ENCODE measurements around the gene BTNL3. TPM values are rescaled to one million over a fixed set of nuclear protein-coding genes. Genes with fewer than 3 reads are reported as not detected.

The BTNL3 gene
- total and polyA plus RNA-seq, 9 of the 15 experiments (the other 6 are each of a cell fraction or from before 2014, with no cell fraction given): 0.03 to 0.44 (median 0.04) TPM; not detected in 4

GRCh38 chr5:181001947-181002346, 13.3 kb downstream of the BTNL3 start (continued):
- TF ChIP-seq TAF7 (tag; IDR thresholded peaks at IDR 0.05) (no peak), ARID3A (IDR thresholded peaks at IDR 0.05; ENCODE audit: borderline replicate concordance, low read depth, low read length) (no peak), TFE3 (CRISPR knock-in tag; IDR thresholded peaks at IDR 0.05) (no peak)

- ChIA-PET CTCF (ENCODE audit: low intra/inter-chr PET ratio) (no interaction called here), POLR2A (interaction anchor here (1.1 kb wide), 1 partner anchor 63 kb away, joined by 6 read pairs; no protein-coding TSS in a partner anchor)
- intact Hi-C loops (cut with micrococcal nuclease) (loop anchor here (10.0 kb wide), 1 partner anchor 61 kb away; no protein-coding TSS in a partner anchor), in situ Hi-C loops (cut with MboI) (loop anchor here (5.0 kb wide), 1 partner anchor 63 kb away; no protein-coding TSS in a partner anchor)
- Histone ChIP-seq H3K4me3 (no peak overlapping the region), H3K4me2 (ENCODE audit: insufficient read depth, low read length) (no peak overlapping the region), H3K27ac (ENCODE audit: extremely low read depth, low read depth, low read length) (no peak overlapping the region), H3K9ac (ENCODE audit: insufficient read depth in 1 of 2, low read depth in 2 of 2, low read length in 2 of 2) (no peak overlapping the region), H3K36me3 (ENCODE audit: control insufficient read depth, insufficient read depth, low read length) (no peaks in the 10 kb centered on the region), H3K79me2 (ENCODE audit: control insufficient read depth, insufficient read depth, low read length) (no peaks in the 10 kb centered on the region; the same call in 2 of the 3 replicates), H3K9me3 (replicated peaks; ENCODE audit: control insufficient read depth, insufficient read depth, low read depth, low read length) (no peaks in the 10 kb centered on the region), H3K4me1 (replicated peaks in 1 of 2; ENCODE audit: control insufficient read depth in 2 of 2, insufficient read depth in 2 of 2, low read length in 2 of 2) (peaks cover 5 to 6% of the 10 kb centered on the region in 2 experiments; a peak in 2 of 5 replicates), H3K9me1 (ENCODE audit: control insufficient read depth, insufficient read depth, low read length) (no peaks in the 10 kb centered on the region), H3K27me3 (ENCODE audit: control insufficient read depth in 2 of 2, insufficient read depth in 2 of 2, low read length in 2 of 2) (no peaks in the 10 kb centered on the region), H2AFZ (ENCODE audit: low read depth, low read length) (no peak overlapping the region), H4K20me1 (replicated peaks; ENCODE audit: control insufficient read depth, insufficient read depth, low read length) (no peaks in the 10 kb centered on the region)
- 63% methylated on average over 8 of the region's 9 CpGs for WGBS (ENCODE audit: insufficient coverage, low coverage, missing lambda C conversion rate)
- no TSS peak for BruUV-seq (replicated peaks)
- FAIRE-seq (no peak), ATAC-seq (no peak), DNase-seq (ENCODE audit: extremely low read depth in 1 of 4, low spot score in 3 of 4) (peak in 3 of 4 experiments; percentile 1 to 3 (median 2))
- TF ChIP-seq ZFP30 (CRISPR knock-in tag; IDR thresholded peaks at IDR 0.05; ENCODE audit: borderline replicate concordance) (no peak), DACH1 (IDR thresholded peaks at IDR 0.05; ENCODE audit: partially characterized antibody) (no peak), GATAD2B (IDR thresholded peaks at IDR 0.05; ENCODE audit: borderline replicate concordance) (no peak), CREB3 (tag; conservative IDR thresholded peaks at IDR 0.05; ENCODE audit: low read depth) (no peak), ZNF583 (CRISPR knock-in tag; IDR thresholded peaks at IDR 0.05) (no peak), HBP1 (CRISPR knock-in tag; IDR thresholded peaks at IDR 0.05) (no peak), PHTF2 (CRISPR knock-in tag; IDR thresholded peaks at IDR 0.05) (no peak), EHMT2 (IDR thresholded peaks at IDR 0.05) (no peak), ZNF165 (CRISPR knock-in tag; IDR thresholded peaks at IDR 0.05; ENCODE audit: borderline replicate concordance) (no peak)
These were observed 17.1 kb downstream of the BTNL3 start for GRCh38 chr5:181005791-181006190.
